GM12878 (cell line): ENCODE data around the gene TTC33. TPM values are rescaled to one million over a fixed set of nuclear protein-coding genes. Genes with fewer than 3 reads are reported as not detected.

Experiments used
- ATAC-seq: fragments of 200-7000 bp; cut with Tn5 transposase; 3 replicates; pipeline ENCODE4 v1.9.1; 2020; ENCODE audit warnings: mild to moderate bottlenecking, moderate library complexity
- BruUV-seq: library from RNA; stranded (reverse); fragments of 400-500 nt; replicated peaks from 2 replicates; lab custom pipeline; 2021; lab: Mats Ljungman, UMichigan
- CTCF ChIA-PET: fragments of 300-600 bp; sonication (Branson Sonifier 250); formaldehyde crosslinking; extraction: SDS; loops from one replicate; lab custom pipeline; 2021; ENCODE audit warnings: inconsistent platforms; lab: Yijun Ruan, JAX
- POLR2A ChIA-PET: fragments of 350-600 bp; formaldehyde crosslinking; extraction: SDS; loops from one replicate; lab custom pipeline; 2021; ENCODE audit warnings: inconsistent platforms; lab: Charles Lee
- RAD21 ChIA-PET: fragments of 300-600 bp; sonication (Branson Sonifier 250); formaldehyde crosslinking; loops from one replicate; lab custom pipeline; 2023; ENCODE audit warnings: antibody characterized with exemption; ENCODE audit not compliant: unreplicated experiment; lab: Charles Lee
- SMC1A ChIA-PET: fragments of 300-600 bp; sonication (Branson Sonifier 250); formaldehyde crosslinking; loops from one replicate; lab custom pipeline; 2023; ENCODE audit not compliant: unreplicated experiment, uncharacterized antibody; lab: Charles Lee
- DNase-seq: peaks from one replicate; pipeline ENCODE4 v3.0.0-alpha.2; 2011; ENCODE audit warnings: low read depth, low spot score
- FAIRE-seq: peaks from 3 replicates; lab custom pipeline; 2011; peaks lifted over from hg19 to GRCh38; lab: Jason Lieb, UNC
- H2AFZ ChIP-seq: 2 replicates; pipeline ENCODE4 v1.6.0; 2011; ENCODE audit warnings: low read depth, low read length, control low read depth; ENCODE audit not compliant: control insufficient read depth
- H3K27ac ChIP-seq: 2 replicates; pipeline ENCODE4 v1.5.1; 2011; ENCODE audit warnings: control low read depth; ENCODE audit not compliant: control insufficient read depth, insufficient read depth
- H3K27me3 ChIP-seq, 2 experiments: replicated peaks in 1 of 2; 2 replicates each; pipeline versions ENCODE4 v1.6.0 to v1.6.1; 2011; ENCODE audit warnings: low read length in 1 of 2; ENCODE audit not compliant: control insufficient read depth in 2 of 2, insufficient read depth in 2 of 2
- H3K36me3 ChIP-seq, 2 experiments: 2 replicates each; pipeline ENCODE4 v1.5.1; 2011; ENCODE audit warnings: low read length in 1 of 2; ENCODE audit not compliant: control insufficient read depth in 2 of 2, insufficient read depth in 2 of 2
- H3K4me1 ChIP-seq: 2 replicates; pipeline ENCODE4 v1.6.1; 2011; ENCODE audit warnings: mild to moderate bottlenecking, low read length, moderate library complexity, mixed read lengths; ENCODE audit not compliant: control insufficient read depth, insufficient read depth
- H3K4me2 ChIP-seq: 2 replicates; pipeline ENCODE4 v1.6.0; 2011; ENCODE audit warnings: control low read depth; ENCODE audit not compliant: control insufficient read depth, insufficient read depth
- H3K4me3 ChIP-seq: fragments of 200-600 bp; sonication (generic); 2 replicates; pipeline ENCODE4 v1.5.1; 2016
- H3K79me2 ChIP-seq: 2 replicates; pipeline ENCODE4 v1.6.0; 2011; ENCODE audit warnings: low read length; ENCODE audit not compliant: control insufficient read depth, insufficient read depth
- H3K9ac ChIP-seq: 2 replicates; pipeline ENCODE4 v1.8.0; 2011; ENCODE audit warnings: low read length, control low read depth, mixed read lengths; ENCODE audit not compliant: control insufficient read depth, insufficient read depth
- H3K9me3 ChIP-seq: replicated peaks from 3 replicates; pipeline ENCODE4 v1.5.1; 2011; ENCODE audit warnings: mild to moderate bottlenecking, low read length; ENCODE audit not compliant: control insufficient read depth, insufficient read depth
- H4K20me1 ChIP-seq: 2 replicates; pipeline ENCODE4 v1.6.0; 2011; ENCODE audit not compliant: control insufficient read depth, insufficient read depth
- CBX3 ChIP-seq: fragments of 200-600 bp; sonication (generic); IDR thresholded peaks from 2 replicates; pipeline ENCODE4 v1.6.1; 2016; ENCODE audit warnings: low read depth, borderline replicate concordance
- CREB1 ChIP-seq: IDR thresholded peaks from 2 replicates; pipeline ENCODE4 v1.6.1; 2012; ENCODE audit warnings: low read depth, mild to moderate bottlenecking, inconsistent platforms
- CTCF ChIP-seq, 3 experiments: IDR thresholded peaks in 2 of 3; conservative IDR thresholded peaks in 1 of 3; 2 replicates each; pipeline ENCODE4 v1.5.1; 2011; ENCODE audit warnings: low read depth in 3 of 3, low read length in 3 of 3, mild to moderate bottlenecking in 3 of 3, control low read depth in 2 of 3, moderate library complexity in 2 of 3, inconsistent platforms in 1 of 3, mixed read lengths in 1 of 3; ENCODE audit not compliant: control insufficient read depth in 2 of 3, insufficient read depth in 1 of 3; ENCODE audit errors: extremely low read depth in 1 of 3
- E2F4 ChIP-seq: IDR thresholded peaks from 2 replicates; pipeline ENCODE4 v1.6.1; 2012; ENCODE audit warnings: low read depth, low read length, improper control_type of control experiment
- EP300 ChIP-seq, 2 experiments: fragments of 150-350 bp in 1 of 2; IDR thresholded peaks; 2 replicates each; pipeline ENCODE4 v1.6.1; 2011 to 2012; ENCODE audit warnings: low read depth in 2 of 2, low read length in 2 of 2, borderline replicate concordance in 1 of 2, improper control_type of control experiment in 1 of 2, inconsistent platforms in 1 of 2; ENCODE audit not compliant: control insufficient read depth in 1 of 2
- MEF2B ChIP-seq: fragments of 450-650 bp; IDR thresholded peaks from 2 replicates; pipeline ENCODE4 v1.6.1; 2018; ENCODE audit warnings: mild to moderate bottlenecking, moderate library complexity; ENCODE audit not compliant: partially characterized antibody, poor library complexity, severe bottlenecking
- PKNOX1 ChIP-seq: fragments of 450-650 bp; IDR thresholded peaks from 2 replicates; pipeline ENCODE4 v1.6.1; 2016; ENCODE audit warnings: mild to moderate bottlenecking
- POU2F2 ChIP-seq: IDR thresholded peaks from 3 replicates; pipeline ENCODE4 v1.6.1; 2011; ENCODE audit warnings: low read depth, mild to moderate bottlenecking, low read length, borderline replicate concordance
- WGBS: methylation state at CpG from one replicate; pipeline ENCODE4 v1.1.6; 2016; ENCODE audit warnings: low lambda C conversion rate; ENCODE audit not compliant: insufficient replicate concordance, insufficient coverage; ENCODE audit errors: missing lambda C conversion rate; 5-methylcytosine and 5-hydroxymethylcytosine counted together
- in situ Hi-C: fragments of 300-500 bp; cut with MboI; formaldehyde crosslinking; loops from 9 replicates; pipeline ENCODE4 v1.14.3; 2018; ENCODE audit warnings: mixed read lengths
- intact Hi-C: fragments of 100-400 bp; cut with micrococcal nuclease; formaldehyde crosslinking; loops from one replicate; pipeline ENCODE4 v1.14.2; 2022; ENCODE audit not compliant: unreplicated experiment
- polyA plus RNA-seq, 11 experiments: library from polyadenylated mRNA; depleted of rRNA in 4 of 11; unstranded in 6 of 11; stranded (reverse) in 5 of 11; fragments of >200 nt; fragmentation: Nextera tagmentation in 4 of 11; fragmentation: Illumina TruSeq in 1 of 11; extraction: Ambion mirVana in 4 of 11; extraction: Trizol in 1 of 11; gene quantifications; 1 replicate in 1 of 11; 2 replicates in 10 of 11; pipeline versions ENCODE4 v1.2.1 to v1.2.3, GENCODE V29; 2011 to 2016; ENCODE audit warnings: inconsistent platforms in 2 of 11, missing spikeins in 2 of 11, low read depth in 1 of 11
- total RNA-seq, 4 experiments: library from RNA; depleted of rRNA in 3 of 4; stranded (reverse); fragments of >200 nt in 3 of 4; fragmentation: Illumina TruSeq in 1 of 4; extraction: Trizol in 1 of 4; gene quantifications; 2 replicates each; pipeline versions ENCODE4 v1.2.1 to v1.2.3, GENCODE V29; 2013 to 2021

Gene TTC33
- total and polyA plus RNA-seq, 10 of the 15 experiments (the other 5 are each of a cell fraction or from before 2014, with no cell fraction given) = 7.9 to 22.3 (median 14.6) TPM

GRCh38 chr5:40685976-40686486 lies 69.7 kb downstream of the TTC33 start:
- Histone ChIP-seq H3K9ac (no peak overlapping the region), H3K27me3 (peaks cover 0 to 12% of the 10 kb centered on the region in 2 experiments; a peak in 2 of 4 replicates), H3K36me3 (no peaks in the 10 kb centered on the region), H3K4me2 (no peak overlapping the region), H4K20me1 (peaks cover 3% of the 10 kb centered on the region; the same call in 1 of the 2 replicates), H3K4me3 (no peak overlapping the region), H3K79me2 (no peaks in the 10 kb centered on the region; the same call in 1 of the 2 replicates), H3K4me1 (peaks cover 3% of the 10 kb centered on the region; the same call in 1 of the 2 replicates), H2AFZ (no peak overlapping the region), H3K9me3 (no peaks in the 10 kb centered on the region), H3K27ac (no peak overlapping the region)
- TF ChIP-seq E2F4 = no peak
- TF ChIP-seq PKNOX1 = no peak
- no peak for TF ChIP-seq MEF2B
- no peak for TF ChIP-seq POU2F2
- no peak for TF ChIP-seq CBX3
- TF ChIP-seq CTCF (IDR thresholded peaks at IDR 0.05 in 2 of 3, conservative IDR thresholded peaks at IDR 0.05 in 1 of 3; ENCODE audit: control insufficient read depth in 2 of 3, extremely low read depth in 1 of 3, insufficient read depth in 1 of 3, low read depth in 3 of 3, low read length in 3 of 3) = no peak
- no peak for TF ChIP-seq EP300 (IDR thresholded peaks at IDR 0.05; ENCODE audit: borderline replicate concordance in 1 of 2, control insufficient read depth in 1 of 2, low read depth in 2 of 2, low read length in 2 of 2)
- no peak for TF ChIP-seq CREB1
- ChIA-PET RAD21 (interaction anchor here (0.9 to 2.2 kb wide), 16 partner anchors 9 to 1108 kb away, joined by 3 to 21 read pairs (median 4); no protein-coding TSS in a partner anchor), SMC1A (interaction anchor here (0.6 to 4.4 kb wide), 32 partner anchors 9 to 972 kb away, joined by 3 to 41 read pairs (median 4); no protein-coding TSS in a partner anchor), CTCF (interaction anchor here (0.6 to 4.4 kb wide), 19 partner anchors 8 to 1108 kb away, joined by 3 to 40 read pairs (median 4); no protein-coding TSS in a partner anchor), POLR2A (interaction anchor here (0.7 kb wide), 1 partner anchor 25 kb away, joined by 3 read pairs; no protein-coding TSS in a partner anchor)
- no peak for FAIRE-seq
- BruUV-seq = no TSS peak
- no peak for DNase-seq
- no peak for ATAC-seq
- intact Hi-C loops (loop anchor here (2.0 to 10.0 kb wide), 6 partner anchors 191 to 1109 kb away; no protein-coding TSS in a partner anchor), in situ Hi-C loops (loop anchor here (25.0 kb wide), 1 partner anchor 1099 kb away; no protein-coding TSS in a partner anchor)
- 100% methylated on average over 1 of the region's 1 CpG for WGBS
